Ovary (tissue), 9 donors: ENCODE data around the gene TMIE. TPM values are rescaled to one million over a fixed set of nuclear protein-coding genes. Genes with fewer than 3 reads are reported as not detected.
A peak's percentile ranks its signal among the peaks of the same experiment; 100 is the strongest.

Experiments
- DNase-seq, 5 donors: peaks; one replicate each; pipeline ENCODE4 v3.0.0-alpha.2; 2019 to 2020
- H3K27ac ChIP-seq, 2 donors: fragments of 200-600 bp; one replicate each; pipeline versions ENCODE4 v1.5.1 to v1.8.0; 2019 to 2022
- H3K27me3 ChIP-seq: fragments of 200-600 bp; one replicate; pipeline ENCODE4 v1.8.0; 2022
- H3K36me3 ChIP-seq: fragments of 200-600 bp; sonication (generic); one replicate; pipeline ENCODE4 v1.5.1; 2019
- H3K4me1 ChIP-seq: one replicate; pipeline ENCODE4 v1.8.1; 2013; ENCODE audit warnings: mild to moderate bottlenecking, moderate library complexity; ENCODE audit not compliant: insufficient read depth
- H3K4me3 ChIP-seq: fragments of 200-600 bp; sonication (generic); one replicate; pipeline ENCODE4 v1.5.1; 2017
- H3K9me3 ChIP-seq, 2 donors: fragments of 200-600 bp in 1 of 2; sonication (generic) in 1 of 2; one replicate each; pipeline versions ENCODE4 v1.5.1 to v1.8.1; 2013 to 2019; ENCODE audit warnings: mild to moderate bottlenecking in 1 of 2, moderate library complexity in 1 of 2
- EP300 ChIP-seq: sonication (generic); formaldehyde crosslinking; IDR thresholded peaks from one replicate; pipeline ENCODE4 v1.6.1; 2017; ENCODE audit warnings: antibody characterized with exemption
- POLR2A ChIP-seq: fragments of 450-650 bp; IDR thresholded peaks from one replicate; pipeline ENCODE4 v1.6.1; 2017; ENCODE audit warnings: antibody characterized with exemption, mild to moderate bottlenecking, moderate library complexity
- WGBS, 3 donors: extraction: QIAGEN DNeasy Blood & Tissue Kit in 1 of 3; methylation state at CpG; one replicate each; pipeline versions ENCODE4 v1.1.5 to v1.1.7; 2013 to 2017; 5-methylcytosine and 5-hydroxymethylcytosine counted together
- intact Hi-C, 4 donors: fragments of 100-400 bp; cut with DNase I; formaldehyde crosslinking; loops; one replicate each; pipeline versions ENCODE4 v1.11.0 to v1.15.1; 2022 to 2023
- polyA plus RNA-seq, 2 donors: library from polyadenylated mRNA; stranded (reverse); fragments of 200-250 nt in 1 of 2; fragments of 350-450 nt in 1 of 2; fragmentation: Illumina TruSeq in 1 of 2; extraction: RNeasy Lipid Tissue Mini Kit (QIAGEN cat#74804) in 1 of 2; gene quantifications; one replicate each; pipeline ENCODE4 v1.2.3, GENCODE V29; 2013 to 2014
- total RNA-seq, 7 donors: library from RNA; depleted of rRNA in 2 of 7; stranded (reverse); fragments of >200 nt in 2 of 7; fragmentation: NEBNext Ultra II Directional in 3 of 7; extraction: Animal tissue kit (Norgen Biotek cat#: 25700) in 3 of 7; gene quantifications; one replicate each; pipeline versions ENCODE4 v1.1.0 to v1.2.4, GENCODE V29; 2016 to 2023
- TF ChIP-seq, protein P1 (sequence below), 3 donors: fragments of 450-650 bp in 2 of 3; fragments of 200-600 bp in 1 of 3; IDR thresholded peaks; one replicate each; pipeline versions ENCODE4 v1.5.1 to v1.8.0; 2016 to 2022; ENCODE audit warnings: antibody characterized with exemption in 3 of 3, mild to moderate bottlenecking in 1 of 3
- donor health status: DM: no; HTN: no; CAD: no; lungs with moderate emphysema.
- donor health status: DM: no; HTN: no; CAD: no.
- donor health status: Bipolar disorder and iron deficiency.
- donor health status: DM: yes; HTN: yes; CAD: no.
- donor health status: DM: no; HTN: no; CAD: no.
- donor health status: DM: yes; HTN: yes; CAD: no.

The TMIE gene
- total and polyA plus RNA-seq, 9 donors = 0.40 to 2.4 (median 1.0) TPM; not detected in 1

DNA sequence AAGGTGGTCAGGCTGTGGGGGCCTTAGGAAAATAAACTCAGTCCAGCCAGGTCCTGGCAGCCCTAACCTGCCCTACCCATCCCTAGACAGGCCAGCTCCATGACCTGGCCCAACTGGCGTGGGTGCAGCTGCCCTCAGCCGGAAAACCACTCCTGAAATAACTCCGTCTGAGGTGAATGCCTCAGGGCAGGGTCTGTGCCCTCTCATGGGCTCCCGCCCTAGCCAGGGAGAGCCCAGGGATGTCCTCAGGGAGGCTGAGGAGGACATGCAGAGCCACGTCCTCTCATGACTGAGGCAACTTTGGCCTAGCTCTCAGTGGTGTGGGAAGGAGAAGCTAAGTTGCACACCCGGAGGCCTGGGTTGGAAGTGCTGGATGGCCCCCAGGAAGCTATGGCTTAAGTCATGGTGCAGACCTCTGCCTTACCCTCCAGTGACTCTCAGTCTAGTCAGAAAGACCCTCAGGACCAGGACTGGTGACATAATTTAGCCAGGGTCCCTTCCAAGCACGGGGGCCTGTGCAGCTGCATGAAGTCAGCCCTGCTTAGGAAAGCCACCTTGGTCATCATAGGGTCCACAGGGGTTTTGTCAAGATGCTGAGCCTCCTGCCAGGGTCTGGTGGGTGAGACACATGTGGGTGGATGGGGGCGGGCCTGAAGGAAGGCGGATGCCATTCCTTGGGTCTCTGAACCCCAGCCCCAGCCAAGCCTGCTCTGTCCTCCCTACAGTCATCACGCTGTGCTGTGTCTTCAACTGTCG, 7.4 kb downstream of the TMIE start:
- TF ChIP-seq, protein P1, sequence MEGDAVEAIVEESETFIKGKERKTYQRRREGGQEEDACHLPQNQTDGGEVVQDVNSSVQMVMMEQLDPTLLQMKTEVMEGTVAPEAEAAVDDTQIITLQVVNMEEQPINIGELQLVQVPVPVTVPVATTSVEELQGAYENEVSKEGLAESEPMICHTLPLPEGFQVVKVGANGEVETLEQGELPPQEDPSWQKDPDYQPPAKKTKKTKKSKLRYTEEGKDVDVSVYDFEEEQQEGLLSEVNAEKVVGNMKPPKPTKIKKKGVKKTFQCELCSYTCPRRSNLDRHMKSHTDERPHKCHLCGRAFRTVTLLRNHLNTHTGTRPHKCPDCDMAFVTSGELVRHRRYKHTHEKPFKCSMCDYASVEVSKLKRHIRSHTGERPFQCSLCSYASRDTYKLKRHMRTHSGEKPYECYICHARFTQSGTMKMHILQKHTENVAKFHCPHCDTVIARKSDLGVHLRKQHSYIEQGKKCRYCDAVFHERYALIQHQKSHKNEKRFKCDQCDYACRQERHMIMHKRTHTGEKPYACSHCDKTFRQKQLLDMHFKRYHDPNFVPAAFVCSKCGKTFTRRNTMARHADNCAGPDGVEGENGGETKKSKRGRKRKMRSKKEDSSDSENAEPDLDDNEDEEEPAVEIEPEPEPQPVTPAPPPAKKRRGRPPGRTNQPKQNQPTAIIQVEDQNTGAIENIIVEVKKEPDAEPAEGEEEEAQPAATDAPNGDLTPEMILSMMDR (IDR thresholded peaks at IDR 0.05) = no peak
- TF ChIP-seq EP300 (no peak), POLR2A (no peak)
- DNase-seq = peak in 3 of 5 donors; percentile 4 to 22 (median 9)
- Histone ChIP-seq H3K36me3 (no peaks in the 10 kb centered on the region), H3K27ac (no peak overlapping the region), H3K27me3 (no peaks in the 10 kb centered on the region), H3K4me1 (no peaks in the 10 kb centered on the region), H3K9me3 (no peaks in the 10 kb centered on the region), H3K4me3 (no peak overlapping the region)
- intact Hi-C loops = loop anchor here (5.0 to 10.0 kb wide), 7 partner anchors 144 to 616 kb away; no protein-coding TSS in a partner anchor
- WGBS, 3 donors = 85 to 93% (median 86%) methylated on average over 11 of the region's 11 CpGs

DNA sequence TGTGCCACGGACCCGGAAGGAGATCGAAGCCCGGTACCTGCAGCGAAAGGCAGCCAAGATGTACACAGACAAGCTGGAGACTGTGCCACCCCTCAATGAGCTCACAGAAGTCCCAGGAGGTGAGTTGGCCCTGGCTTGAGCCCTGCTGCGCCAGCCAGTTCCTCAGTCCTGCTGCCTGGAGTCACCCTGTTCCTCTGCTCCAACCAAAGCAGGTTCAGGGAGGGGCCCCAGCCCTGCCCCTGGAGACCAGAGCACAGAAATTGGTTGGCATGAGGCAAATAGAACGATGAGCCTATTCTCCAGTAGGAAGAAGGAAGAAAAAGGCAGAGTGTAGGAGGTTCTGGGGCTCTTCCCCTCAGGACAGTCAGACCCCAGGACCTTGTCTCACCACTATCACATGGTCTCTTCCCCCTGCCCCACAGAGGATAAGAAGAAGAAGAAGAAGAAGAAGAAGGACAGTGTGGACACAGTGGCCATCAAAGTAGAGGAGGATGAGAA, 8.0 kb downstream of the TMIE start:
- WGBS, 3 donors = 93 to 96% (median 95%) methylated on average over 7 of the region's 7 CpGs
- peak in 2 of 5 donors; percentile 2 to 19 for DNase-seq
- no peaks in the 10 kb centered on the region for H3K9me3 ChIP-seq
- no peaks in the 10 kb centered on the region for H3K36me3 ChIP-seq
- H3K4me1 ChIP-seq = no peaks in the 10 kb centered on the region
- no peak overlapping the region for H3K4me3 ChIP-seq
- H3K27ac ChIP-seq = no peak overlapping the region
- intact Hi-C loops = loop anchor here (5.0 to 10.0 kb wide), 7 partner anchors 143 to 616 kb away; no protein-coding TSS in a partner anchor
- H3K27me3 ChIP-seq = no peaks in the 10 kb centered on the region
- TF ChIP-seq POLR2A = no peak
- TF ChIP-seq EP300 = no peak

DNA sequence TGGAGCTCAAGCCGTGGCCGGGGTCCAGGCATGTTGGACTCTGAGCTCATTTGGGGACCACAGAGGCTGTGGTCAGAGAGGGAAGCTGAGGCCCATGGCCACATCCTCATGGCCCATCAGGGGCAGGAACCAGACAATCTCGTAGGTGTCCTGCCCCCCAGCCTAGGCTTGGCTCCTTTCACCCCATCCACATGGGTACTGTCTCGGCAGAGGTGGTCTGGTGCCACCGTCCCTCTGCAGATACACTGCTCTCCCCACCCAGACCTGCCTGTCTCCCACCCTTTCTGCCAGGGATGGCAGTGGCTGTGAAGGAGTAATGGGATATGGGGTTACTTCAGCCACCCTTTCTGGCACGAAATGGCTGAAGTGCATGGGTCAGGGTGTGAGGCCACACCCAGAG, 8.5 kb downstream of the TMIE start:
- no peaks in the 10 kb centered on the region for H3K9me3 ChIP-seq
- TF ChIP-seq, protein P1 (IDR thresholded peaks at IDR 0.05) = no peak
- TF ChIP-seq POLR2A (no peak), EP300 (no peak)
- WGBS, 3 donors = 85 to 94% (median 88%) methylated on average over 6 of the region's 6 CpGs
- no peaks in the 10 kb centered on the region for H3K36me3 ChIP-seq
- no peak overlapping the region for H3K27ac ChIP-seq
- H3K4me1 ChIP-seq = no peaks in the 10 kb centered on the region
- intact Hi-C loops = loop anchor here (5.0 to 10.0 kb wide), 7 partner anchors 143 to 615 kb away; no protein-coding TSS in a partner anchor
- no peak overlapping the region for H3K4me3 ChIP-seq
- H3K27me3 ChIP-seq = no peaks in the 10 kb centered on the region
- DNase-seq = peak in 2 of 5 donors; percentile 10 to 17

DNA sequence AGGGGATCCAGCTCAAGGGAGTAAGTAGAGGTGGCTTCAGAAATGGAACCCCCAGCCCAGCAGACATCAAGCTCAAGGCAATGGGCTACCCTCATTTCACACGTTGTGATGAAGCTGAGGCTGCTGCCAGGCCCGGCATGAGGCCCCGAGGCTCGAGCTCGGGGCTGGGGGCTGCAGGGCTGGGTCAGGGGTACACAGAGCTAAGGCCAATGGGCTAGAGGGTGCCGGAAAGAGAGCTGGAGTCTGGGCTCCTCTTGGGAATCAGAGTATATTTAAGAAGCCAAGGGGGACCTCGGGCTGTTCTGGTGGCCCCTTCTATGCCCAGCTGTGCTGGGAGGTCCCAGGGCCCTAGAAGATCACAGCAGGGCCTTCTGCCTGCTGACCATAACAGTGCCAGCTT, 9.0 kb downstream of the TMIE start:
- Histone ChIP-seq H3K4me3 (no peak overlapping the region), H3K27ac (no peak overlapping the region), H3K36me3 (no peaks in the 10 kb centered on the region), H3K4me1 (no peaks in the 10 kb centered on the region), H3K9me3 (no peaks in the 10 kb centered on the region), H3K27me3 (no peaks in the 10 kb centered on the region)
- TF ChIP-seq EP300 = no peak
- no peak for TF ChIP-seq POLR2A
- TF ChIP-seq, protein P1 (IDR thresholded peaks at IDR 0.05) = no peak
- intact Hi-C loops = no loop called here
- WGBS, 3 donors = 88 to 93% (median 91%) methylated on average over 7 of the region's 7 CpGs
- DNase-seq = peak in 2 of 5 donors; percentile 1 to 12
